ENCODE results near the gene TBCB. TPM values are rescaled to one million over a fixed set of nuclear protein-coding genes. Genes with fewer than 3 reads are reported as not detected.

The TBCB gene
- total and polyA plus RNA-seq, 2 donors (not counting 3 experiments of a cell fraction or from before 2014, with no cell fraction given): 178 to 363 TPM

- Histone ChIP-seq H3K36me3 (ENCODE audit: control insufficient read depth in 2 of 2, extremely low read depth in 1 of 2, insufficient read depth in 2 of 2, low read length in 2 of 2) (peaks cover 3% of the 10 kb centered on the region in 2 experiments), H3K9me3 (replicated peaks; ENCODE audit: control insufficient read depth, insufficient read depth, low read length) (no peaks in the 10 kb centered on the region), H3K27ac (ENCODE audit: insufficient read depth, low read depth, low read length) (no peak overlapping the region), H3K27me3 (ENCODE audit: control insufficient read depth in 2 of 2, insufficient read depth in 2 of 2, low read length in 2 of 2) (no peaks in the 10 kb centered on the region), H4K20me1 (replicated peaks; ENCODE audit: control insufficient read depth, extremely low read depth, insufficient read depth, low read length) (no peaks in the 10 kb centered on the region), H3K4me1 (ENCODE audit: control insufficient read depth, extremely low read depth, insufficient read depth, low read length) (no peaks in the 10 kb centered on the region), H3K4me2 (ENCODE audit: insufficient read depth, low read length) (no peak overlapping the region), H3K4me3 (replicated peaks in 1 of 3; ENCODE audit: insufficient read depth in 1 of 3, low read depth in 1 of 3, low read length in 3 of 3) (no peak overlapping the region), H2AFZ (ENCODE audit: low read depth, low read length) (no peak overlapping the region), H3K9ac (replicated peaks; ENCODE audit: extremely low read depth, insufficient read depth, low read length) (no peak overlapping the region), H3K9me1 (replicated peaks; ENCODE audit: control insufficient read depth, extremely low read depth, insufficient read depth, low read length) (no peaks in the 10 kb centered on the region), H3K79me2 (ENCODE audit: control insufficient read depth, insufficient read depth, low read length) (no peaks in the 10 kb centered on the region)
- FAIRE-seq (no peak), DNase-seq (ENCODE audit: low read depth, low spot score) (no peak)
- no TSS peak for BruUV-seq (replicated peaks)
- intact Hi-C loops (cut with micrococcal nuclease): no loop called here
- TF ChIP-seq MYC (IDR thresholded peaks at IDR 0.05; ENCODE audit: low read depth, low read length) (no peak), FOS (IDR thresholded peaks at IDR 0.05; ENCODE audit: borderline replicate concordance, insufficient read depth, low read length) (no peak), JUN (IDR thresholded peaks at IDR 0.05; ENCODE audit: borderline replicate concordance, insufficient read depth, insufficient read length, low read depth) (no peak), CTCF (IDR thresholded peaks at IDR 0.05; ENCODE audit: extremely low read depth in 1 of 2, insufficient read depth in 1 of 2, low read depth in 1 of 2, low read length in 2 of 2) (no peak), POLR2AphosphoS5 (IDR thresholded peaks at IDR 0.05; ENCODE audit: insufficient read depth, low read depth, low read length) (no peak), GATA2 (IDR thresholded peaks at IDR 0.05; ENCODE audit: insufficient read depth, insufficient read length, low read depth, low read length) (no peak), EZH2 (IDR thresholded peaks at IDR 0.05; ENCODE audit: borderline replicate concordance, low read depth, low read length, severe bottlenecking) (no peak), POLR2A (IDR thresholded peaks at IDR 0.05; ENCODE audit: low read depth, low read length) (no peak)
- TF ChIP-seq, protein P1, sequence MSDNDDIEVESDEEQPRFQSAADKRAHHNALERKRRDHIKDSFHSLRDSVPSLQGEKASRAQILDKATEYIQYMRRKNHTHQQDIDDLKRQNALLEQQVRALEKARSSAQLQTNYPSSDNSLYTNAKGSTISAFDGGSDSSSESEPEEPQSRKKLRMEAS (IDR thresholded peaks at IDR 0.05; ENCODE audit: insufficient read depth, insufficient read length): no peak
- ChIA-PET CTCF (no interaction called here), POLR2A (no interaction called here)
- dilution Hi-C loops (cut with MboI; ENCODE audit: extremely low pct_ligation_motif_present, low sequenced_read_pairs): no loop called here
Measured at GRCh38 chr19:36093687-36094086, 21.6 kb upstream of the TBCB start.

Data from endothelial cell of umbilical vein (primary cell).